Activated CD8-positive, alpha-beta memory T cell treated with anti-CD3 and anti-CD28 coated beads, Interleukin-2, amount 10 ng/mL, durations not matched to agents 7 days and 5 days (primary cell): ENCODE data around the gene SPRING1. TPM values are rescaled to one million over a fixed set of nuclear protein-coding genes. Genes with fewer than 3 reads are reported as not detected.

Experiments
- ATAC-seq: fragments of 150-1000 bp; cut with Tn5 transposase; one replicate; pipeline ENCODE4 v1.10.0; 2021; ENCODE audit warnings: moderate library complexity
- CTCF ChIA-PET: fragments of 350-600 bp; sonication (Branson Sonifier 250); formaldehyde crosslinking; loops from one replicate; lab custom pipeline; 2021; ENCODE audit warnings: antibody characterized with exemption; lab: Charles Lee
- DNase-seq: peaks from one replicate; pipeline ENCODE4 v3.0.0-alpha.2; 2020
- H3K27ac Mint-ChIP-seq: one replicate; pipeline ENCODE4 v1.8.0; 2021; ENCODE audit warnings: mild to moderate bottlenecking, mixed read lengths
- H3K27me3 Mint-ChIP-seq: one replicate; pipeline ENCODE4 v1.8.0; 2021; ENCODE audit warnings: mixed read lengths
- H3K36me3 Mint-ChIP-seq: one replicate; pipeline ENCODE4 v1.8.0; 2021; ENCODE audit warnings: mild to moderate bottlenecking, mixed read lengths
- H3K4me1 Mint-ChIP-seq: one replicate; pipeline ENCODE4 v1.8.0; 2021; ENCODE audit warnings: mixed read lengths
- H3K4me3 Mint-ChIP-seq: one replicate; pipeline ENCODE4 v1.8.0; 2021; ENCODE audit warnings: mild to moderate bottlenecking, moderate library complexity, mixed read lengths
- H3K9me3 Mint-ChIP-seq: one replicate; pipeline ENCODE4 v1.8.0; 2022; ENCODE audit warnings: low read depth, mixed read lengths
- total RNA-seq, 2 experiments: library from RNA; stranded (reverse); gene quantifications; one replicate each; pipeline ENCODE4 v1.2.3, GENCODE V29; 2021

The SPRING1 gene
- total RNA-seq, 2 experiments from 2014 or later: 25.3 to 31.8 TPM

DNA sequence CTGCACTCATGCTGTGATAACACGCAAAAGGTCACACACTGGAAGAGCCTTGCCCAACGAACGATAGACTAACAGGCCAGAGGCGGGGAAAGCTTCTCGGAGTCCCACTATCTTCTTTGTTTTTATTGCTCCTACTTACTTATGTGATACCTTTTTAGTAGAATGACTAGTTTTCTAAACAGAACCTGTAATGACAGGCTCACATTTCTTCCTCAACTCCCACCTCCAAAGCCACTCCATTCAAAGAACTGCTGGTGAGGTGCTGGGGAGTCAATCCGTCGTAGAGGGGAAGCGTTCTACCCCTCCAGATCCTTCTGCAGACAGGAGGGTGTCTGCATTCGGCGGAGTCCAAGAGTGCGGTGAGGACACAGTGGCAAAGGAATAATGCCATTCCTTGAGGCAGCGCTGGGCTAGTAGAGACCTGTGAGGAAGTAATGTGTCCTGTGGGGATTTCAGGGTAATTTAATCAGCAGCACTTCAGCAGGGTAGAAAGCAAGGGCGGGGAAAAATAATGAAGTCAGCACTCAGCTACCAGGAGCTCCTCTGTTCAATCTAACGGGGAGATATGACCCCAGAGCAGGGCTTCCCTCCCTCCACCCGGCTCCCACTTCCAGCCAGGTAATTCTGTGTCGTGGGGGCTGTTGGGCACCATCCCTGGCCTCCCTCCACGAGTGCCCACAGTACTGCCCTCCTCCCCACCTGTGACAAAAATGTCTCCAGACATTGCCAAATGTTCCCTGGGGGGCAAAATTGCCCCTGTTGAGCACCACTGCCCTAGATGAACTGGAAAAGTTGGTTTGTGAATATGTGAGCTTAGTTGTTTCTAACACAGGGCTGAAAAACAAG lies 25.2 kb downstream of the SPRING1 start:
- peaks cover 20% of the 10 kb centered on the region for H3K27me3 Mint-ChIP-seq
- CTCF ChIA-PET: interaction anchor here (0.8 to 1.1 kb wide), 2 partner anchors 9 to 10 kb away, joined by 3 read pairs; no protein-coding TSS in a partner anchor

DNA sequence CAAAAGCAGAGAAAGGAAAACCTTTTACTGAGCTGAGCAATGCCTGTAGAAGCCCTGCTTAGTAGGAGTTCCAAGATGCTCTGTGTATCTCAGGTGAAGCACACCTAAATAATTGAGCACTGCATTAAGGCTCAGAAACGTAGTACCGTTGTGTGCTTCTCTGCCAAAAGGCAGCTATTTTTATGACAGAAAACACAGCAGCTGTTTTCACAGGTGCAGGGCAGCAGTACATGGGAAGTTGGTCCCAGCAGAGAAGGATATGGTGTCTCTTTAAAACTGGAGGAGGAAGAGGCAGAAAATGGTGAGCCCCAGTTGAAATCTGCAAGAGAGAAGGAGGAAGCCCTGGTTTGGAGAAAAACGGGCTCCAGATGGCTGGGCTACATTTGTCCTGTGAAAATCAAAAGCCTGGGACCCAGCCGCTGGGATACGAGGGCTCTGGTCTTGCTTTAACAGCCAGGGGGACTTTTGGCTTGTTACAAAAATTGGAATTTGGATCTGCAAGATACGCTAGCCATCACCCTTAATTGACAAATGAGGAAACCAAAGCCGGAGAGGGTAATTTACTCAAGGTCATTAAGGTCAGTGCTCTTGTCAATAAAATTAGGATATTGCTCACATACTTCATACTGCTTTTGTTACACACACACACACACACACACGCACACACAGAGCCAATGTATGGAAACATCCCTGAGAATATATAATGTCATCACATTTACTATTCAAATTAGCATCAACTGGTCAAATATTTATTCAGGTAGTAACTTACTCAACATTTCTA lies 27.3 kb downstream of the SPRING1 start:
- CTCF ChIA-PET: interaction anchor here (1.9 kb wide), 1 partner anchor 9 kb away, joined by 6 read pairs; no protein-coding TSS in a partner anchor
- peaks cover 7% of the 10 kb centered on the region for H3K4me1 Mint-ChIP-seq
- H3K4me3 Mint-ChIP-seq: no peak overlapping the region
- H3K36me3 Mint-ChIP-seq: peaks cover 3% of the 10 kb centered on the region
- H3K27me3 Mint-ChIP-seq: peaks cover 24% of the 10 kb centered on the region
- H3K27ac Mint-ChIP-seq: no peak overlapping the region
- DNase-seq: no peak
- no peak for ATAC-seq
- no peaks in the 10 kb centered on the region for H3K9me3 Mint-ChIP-seq

More for the DNA sequence above, 25.2 kb downstream of the SPRING1 start:
- Mint-ChIP-seq H3K27ac (no peak overlapping the region), H3K4me3 (no peak overlapping the region), H3K4me1 (peaks cover 7% of the 10 kb centered on the region), H3K36me3 (peaks cover 9% of the 10 kb centered on the region), H3K9me3 (no peaks in the 10 kb centered on the region)
- ATAC-seq (no peak), DNase-seq (no peak)

GRCh38 chr12:116709768-116710167 lies 28.1 kb downstream of the SPRING1 start:
- ATAC-seq (no peak), DNase-seq (no peak)
- H3K36me3 Mint-ChIP-seq: peaks cover under 1% of the 10 kb centered on the region
- H3K27me3 Mint-ChIP-seq: peaks cover 24% of the 10 kb centered on the region
- peaks cover 7% of the 10 kb centered on the region for H3K4me1 Mint-ChIP-seq
- no peaks in the 10 kb centered on the region for H3K9me3 Mint-ChIP-seq
- H3K27ac Mint-ChIP-seq: no peak overlapping the region
- CTCF ChIA-PET: interaction anchor here (0.7 to 2.1 kb wide), 17 partner anchors 8 to 567 kb away, joined by 3 to 14 read pairs (median 4); no protein-coding TSS in a partner anchor
- no peak overlapping the region for H3K4me3 Mint-ChIP-seq

DNA sequence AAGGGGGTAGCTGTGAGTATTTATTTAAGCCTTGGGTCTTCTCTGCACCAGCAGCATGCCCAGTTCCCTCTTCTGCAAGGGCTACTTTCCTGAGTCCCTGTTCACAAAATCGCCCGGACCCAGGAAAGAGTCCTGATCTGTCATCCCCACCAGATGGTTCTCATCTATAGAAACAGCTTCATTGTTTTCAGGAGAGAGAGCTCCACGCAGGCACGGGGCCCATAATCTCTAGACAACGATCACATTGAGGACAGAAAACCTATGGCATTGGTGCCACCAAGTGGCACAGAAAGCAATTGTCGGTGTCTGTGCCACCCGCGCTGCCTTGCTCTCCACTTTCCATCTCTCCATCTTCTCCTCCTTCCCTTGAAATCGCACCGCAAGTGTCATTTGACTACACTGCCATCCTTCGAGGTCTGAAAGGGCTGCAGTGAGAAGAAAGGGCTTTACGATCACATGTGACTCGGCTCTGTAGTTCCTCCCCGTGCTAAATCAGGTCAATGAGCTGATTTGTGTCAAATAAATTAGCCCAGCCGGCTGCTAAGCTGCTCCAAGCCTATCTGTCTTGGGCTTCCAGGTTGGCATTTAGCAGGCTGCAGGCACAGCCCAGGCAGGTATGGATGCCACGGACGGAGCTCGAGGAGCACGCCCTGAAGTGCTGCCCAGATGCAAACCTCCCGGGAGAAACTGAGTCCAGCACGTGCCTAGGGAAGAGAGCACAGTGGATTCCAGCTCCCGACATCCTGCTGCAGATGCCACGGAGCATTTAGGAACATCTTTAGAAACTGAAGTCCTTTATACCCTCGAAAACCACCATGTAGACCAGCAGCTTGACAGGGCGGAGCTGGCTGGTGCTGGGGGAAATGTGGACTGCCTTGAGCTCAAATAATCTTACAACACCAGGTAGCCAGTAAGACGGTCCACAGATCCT lies 28.8 kb downstream of the SPRING1 start:
- CTCF ChIA-PET: interaction anchor here (0.6 to 2.1 kb wide), 29 partner anchors 9 to 728 kb away, joined by 3 to 14 read pairs (median 3); no protein-coding TSS in a partner anchor
- no peaks in the 10 kb centered on the region for H3K36me3 Mint-ChIP-seq

GRCh38 chr12:116707751-116708150 lies 30.1 kb downstream of the SPRING1 start:
- peaks cover 29% of the 10 kb centered on the region for H3K27me3 Mint-ChIP-seq
- no peak overlapping the region for H3K4me3 Mint-ChIP-seq
- peaks cover 9% of the 10 kb centered on the region for H3K4me1 Mint-ChIP-seq
- CTCF ChIA-PET: interaction anchor here (1.1 to 2.1 kb wide), 4 partner anchors 10 to 710 kb away, joined by 4 to 9 read pairs (median 4); no protein-coding TSS in a partner anchor
- no peak overlapping the region for H3K27ac Mint-ChIP-seq
- no peaks in the 10 kb centered on the region for H3K9me3 Mint-ChIP-seq
- DNase-seq: no peak
- ATAC-seq: no peak
- H3K36me3 Mint-ChIP-seq: no peaks in the 10 kb centered on the region

More for the DNA sequence above, 28.8 kb downstream of the SPRING1 start:
- ATAC-seq (peak; percentile 88), DNase-seq (peak; percentile 62)
- H3K4me3 Mint-ChIP-seq: peak overlapping the region; percentile 36
- peaks cover 7% of the 10 kb centered on the region for H3K4me1 Mint-ChIP-seq
- peaks cover 25% of the 10 kb centered on the region for H3K27me3 Mint-ChIP-seq
- no peak overlapping the region for H3K27ac Mint-ChIP-seq
- H3K9me3 Mint-ChIP-seq: no peaks in the 10 kb centered on the region

DNA sequence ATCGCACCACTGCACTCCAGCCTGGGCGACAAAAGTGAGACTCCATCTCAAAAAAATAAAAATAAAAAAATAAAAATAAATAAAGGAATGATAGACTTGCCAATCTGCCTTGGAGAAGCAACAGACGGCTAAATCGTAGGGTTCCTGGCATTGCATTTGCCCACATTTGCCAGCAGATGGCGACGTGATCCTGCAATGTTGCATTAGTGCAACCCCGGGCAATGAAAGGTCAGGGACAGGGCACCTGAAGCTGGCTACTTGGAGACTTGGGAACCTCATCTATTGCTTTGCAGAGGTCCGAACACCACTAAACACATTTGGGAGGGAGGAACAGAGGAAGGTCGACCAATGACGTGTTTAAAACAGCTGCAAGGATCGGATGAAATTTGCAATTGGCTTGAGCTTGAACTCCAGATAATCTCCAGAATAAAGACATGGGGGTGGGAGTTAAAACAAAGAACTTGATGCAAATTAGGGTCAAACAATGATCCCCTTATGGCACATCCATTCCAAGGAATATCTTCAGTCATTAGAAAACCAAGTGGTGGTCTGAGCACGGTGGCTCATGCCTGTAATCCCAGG lies 34.6 kb downstream of the SPRING1 start:
- H3K27me3 Mint-ChIP-seq: peaks cover 9% of the 10 kb centered on the region
- peaks cover 2% of the 10 kb centered on the region for H3K4me1 Mint-ChIP-seq
- no peaks in the 10 kb centered on the region for H3K9me3 Mint-ChIP-seq
- no peak overlapping the region for H3K4me3 Mint-ChIP-seq
- CTCF ChIA-PET: interaction anchor here (0.8 to 2.0 kb wide), 25 partner anchors 8 to 561 kb away, joined by 3 to 10 read pairs (median 4); no protein-coding TSS in a partner anchor
- ATAC-seq: peak; percentile 78
- no peaks in the 10 kb centered on the region for H3K36me3 Mint-ChIP-seq
- peak; percentile 78 for DNase-seq
- no peak overlapping the region for H3K27ac Mint-ChIP-seq

- Mint-ChIP-seq H3K36me3 (no peaks in the 10 kb centered on the region), H3K4me1 (peaks cover 2% of the 10 kb centered on the region), H3K27ac (no peak overlapping the region), H3K9me3 (no peaks in the 10 kb centered on the region), H3K27me3 (peaks cover 11% of the 10 kb centered on the region), H3K4me3 (no peak overlapping the region)
- ATAC-seq (no peak), DNase-seq (no peak)
- CTCF ChIA-PET: interaction anchor here (0.7 to 3.2 kb wide), 5 partner anchors 8 to 254 kb away, joined by 3 to 12 read pairs (median 5); no protein-coding TSS in a partner anchor
These were observed 36.4 kb downstream of the SPRING1 start for GRCh38 chr12:116701432-116701831.

- H3K36me3 Mint-ChIP-seq: no peaks in the 10 kb centered on the region
- no peak overlapping the region for H3K27ac Mint-ChIP-seq
- peaks cover 18% of the 10 kb centered on the region for H3K27me3 Mint-ChIP-seq
These were observed 37.8 kb downstream of the SPRING1 start for GRCh38 chr12:116700066-116700465.

DNA sequence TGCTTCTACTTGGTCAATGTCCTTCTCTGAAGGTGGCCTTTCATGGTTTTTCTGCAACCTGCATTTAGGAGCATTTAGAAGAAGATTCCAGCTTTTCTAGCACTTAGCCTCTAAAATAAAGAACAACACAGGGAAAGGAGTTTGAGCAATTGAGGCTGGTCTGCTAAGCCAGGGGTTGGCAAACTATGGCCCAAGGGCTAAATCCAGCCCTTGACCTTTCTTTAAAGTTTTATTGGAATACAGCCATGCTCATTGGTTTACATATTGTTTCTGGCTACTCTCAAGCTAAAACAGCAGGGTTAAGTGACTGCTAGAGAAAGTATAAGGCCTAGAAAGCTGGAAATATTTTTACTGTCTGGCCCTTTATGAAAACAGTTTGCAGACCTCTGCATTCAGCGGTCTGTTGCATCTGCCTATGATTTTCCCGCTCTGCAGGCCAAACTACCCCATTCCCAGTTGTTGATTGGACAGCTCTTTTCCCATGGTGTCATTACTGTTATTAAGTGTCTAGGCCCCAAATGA lies 39.3 kb downstream of the SPRING1 start:
- H3K9me3 Mint-ChIP-seq: no peaks in the 10 kb centered on the region
- H3K27me3 Mint-ChIP-seq: peaks cover 29% of the 10 kb centered on the region
- DNase-seq (no peak), ATAC-seq (no peak)
- no peak overlapping the region for H3K27ac Mint-ChIP-seq
- CTCF ChIA-PET: interaction anchor here (0.9 to 3.2 kb wide), 5 partner anchors 10 to 557 kb away, joined by 3 to 12 read pairs (median 5); no protein-coding TSS in a partner anchor
- H3K36me3 Mint-ChIP-seq: no peaks in the 10 kb centered on the region
- no peak overlapping the region for H3K4me3 Mint-ChIP-seq
- H3K4me1 Mint-ChIP-seq: peaks cover 10% of the 10 kb centered on the region

More at GRCh38 chr12:116700066-116700465, 37.8 kb downstream of the SPRING1 start:
- DNase-seq (no peak), ATAC-seq (no peak)
- no peaks in the 10 kb centered on the region for H3K9me3 Mint-ChIP-seq
- H3K4me3 Mint-ChIP-seq: no peak overlapping the region
- CTCF ChIA-PET: interaction anchor here (0.7 to 3.2 kb wide), 4 partner anchors 9 to 339 kb away, joined by 3 to 12 read pairs (median 4); no protein-coding TSS in a partner anchor
- H3K4me1 Mint-ChIP-seq: peaks cover 7% of the 10 kb centered on the region

- Mint-ChIP-seq H3K27me3 (peaks cover 32% of the 10 kb centered on the region), H3K27ac (no peak overlapping the region), H3K9me3 (no peaks in the 10 kb centered on the region), H3K4me3 (no peak overlapping the region), H3K36me3 (no peaks in the 10 kb centered on the region), H3K4me1 (peaks cover 11% of the 10 kb centered on the region)
- DNase-seq (no peak), ATAC-seq (no peak)
- CTCF ChIA-PET: interaction anchor here (0.9 to 2.0 kb wide), 3 partner anchors 10 to 557 kb away, joined by 3 to 5 read pairs (median 4); no protein-coding TSS in a partner anchor
These were observed 39.8 kb downstream of the SPRING1 start for GRCh38 chr12:116698116-116698515.

GRCh38 chr12:116697716-116698115 lies 40.2 kb downstream of the SPRING1 start:
- Mint-ChIP-seq H3K9me3 (no peaks in the 10 kb centered on the region), H3K27me3 (peaks cover 36% of the 10 kb centered on the region), H3K4me1 (peaks cover 14% of the 10 kb centered on the region), H3K27ac (no peak overlapping the region), H3K36me3 (no peaks in the 10 kb centered on the region), H3K4me3 (no peak overlapping the region)
- CTCF ChIA-PET: interaction anchor here (1.3 to 2.0 kb wide), 2 partner anchors 11 to 557 kb away, joined by 4 to 5 read pairs; no protein-coding TSS in a partner anchor
- ATAC-seq (no peak), DNase-seq (no peak)
